Raji (cell line): Measurements from ENCODE around the gene IL4I1.
A peak's percentile ranks its signal among the peaks of the same experiment; 100 is the strongest.

Source experiments
- POLR2A ChIP-seq: IDR thresholded peaks from 2 replicates; pipeline ENCODE4 v1.6.1; 2011; ENCODE audit warnings: low read depth, low read length, control low read depth; ENCODE audit not compliant: insufficient read depth

The IL4I1 gene

GRCh38 chr19:49866933-49867782 is 29.5 kb downstream of the IL4I1 start, which contains the start of gene PNKP:
TSS of gene PNKP (minus strand) at chr19:49867576. CDS start at chr19:49867204, 372 bp downstream.
- TF ChIP-seq POLR2A, result peak; percentile 89

- no peak for TF ChIP-seq POLR2A
These were observed 31.8 kb downstream of the IL4I1 start for GRCh38 chr19:49864890-49865289.

GRCh38 chr19:49863935-49864320 is 32.8 kb downstream of the IL4I1 start:
- no peak for TF ChIP-seq POLR2A

- TF ChIP-seq POLR2A, result no peak
These were observed 33.3 kb downstream of the IL4I1 start for GRCh38 chr19:49863254-49863934.

GRCh38 chr19:49862391-49863253 is 34.1 kb downstream of the IL4I1 start:
- TF ChIP-seq POLR2A, result no peak

GRCh38 chr19:49861541-49862378 is 34.9 kb downstream of the IL4I1 start:
- TF ChIP-seq POLR2A, result no peak

GRCh38 chr19:49861107-49861506 is 35.6 kb downstream of the IL4I1 start:
- TF ChIP-seq POLR2A, result no peak

GRCh38 chr19:49860336-49861102 is 36.2 kb downstream of the IL4I1 start:
- TF ChIP-seq POLR2A, result no peak

GRCh38 chr19:49859682-49860335 is 36.9 kb downstream of the IL4I1 start:
- TF ChIP-seq POLR2A, result no peak

- peak; percentile 7; the same call in 1 of the 2 replicates for TF ChIP-seq POLR2A
These were observed 38.4 kb downstream of the IL4I1 start for GRCh38 chr19:49858088-49858985.

GRCh38 chr19:49857838-49858087 is 38.9 kb downstream of the IL4I1 start:
- TF ChIP-seq POLR2A, result no peak

GRCh38 chr19:49857061-49857837 is 39.4 kb downstream of the IL4I1 start:
- no peak for TF ChIP-seq POLR2A

GRCh38 chr19:49856574-49857021 is 40.1 kb downstream of the IL4I1 start:
- 0 out of 2 replicates have a peak, but pooled peaks have one; percentile 20 for TF ChIP-seq POLR2A
